ENCODE data around the gene SBF2. TPM values are rescaled to one million over a fixed set of nuclear protein-coding genes. Genes with fewer than 3 reads are reported as not detected.
"Not testable (repeated sequence)": the region's sequence is repeated elsewhere in the genome, so short reads cannot be mapped to it uniquely, and the experiment has no call there.

The SBF2 gene
- total RNA-seq, 1 donor from 2014 or later: 39.5 TPM

DNA sequence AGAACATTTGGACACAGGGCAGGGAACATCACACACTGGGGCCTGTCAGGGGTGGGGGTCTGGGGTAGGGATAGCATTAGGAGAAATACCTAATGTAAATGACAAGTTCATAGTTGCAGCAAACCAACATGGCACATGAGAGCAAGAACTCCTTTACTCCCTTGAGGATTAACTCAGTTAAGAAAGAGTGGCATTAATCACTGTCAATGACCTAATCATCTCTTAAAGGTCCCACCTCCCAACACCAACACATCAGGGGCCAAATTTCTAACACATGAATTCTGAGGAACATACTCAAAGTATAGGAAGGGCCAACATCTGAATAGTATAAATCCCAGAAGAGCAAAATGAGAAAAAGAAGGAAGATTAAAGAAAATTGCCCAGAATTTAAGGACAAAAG is 357.3 kb downstream of the SBF2 start:
- Mint-ChIP-seq H3K4me1 (ENCODE audit: unreplicated experiment) (no peaks in the 10 kb centered on the region), H3K27ac (no peak overlapping the region), H3K27me3 (no peaks in the 10 kb centered on the region), H3K4me3 (no peak overlapping the region), H3K9me3 (peaks cover 5% of the 10 kb centered on the region), H3K36me3 (peaks cover 4% of the 10 kb centered on the region)
- TF ChIP-seq, protein P1, sequence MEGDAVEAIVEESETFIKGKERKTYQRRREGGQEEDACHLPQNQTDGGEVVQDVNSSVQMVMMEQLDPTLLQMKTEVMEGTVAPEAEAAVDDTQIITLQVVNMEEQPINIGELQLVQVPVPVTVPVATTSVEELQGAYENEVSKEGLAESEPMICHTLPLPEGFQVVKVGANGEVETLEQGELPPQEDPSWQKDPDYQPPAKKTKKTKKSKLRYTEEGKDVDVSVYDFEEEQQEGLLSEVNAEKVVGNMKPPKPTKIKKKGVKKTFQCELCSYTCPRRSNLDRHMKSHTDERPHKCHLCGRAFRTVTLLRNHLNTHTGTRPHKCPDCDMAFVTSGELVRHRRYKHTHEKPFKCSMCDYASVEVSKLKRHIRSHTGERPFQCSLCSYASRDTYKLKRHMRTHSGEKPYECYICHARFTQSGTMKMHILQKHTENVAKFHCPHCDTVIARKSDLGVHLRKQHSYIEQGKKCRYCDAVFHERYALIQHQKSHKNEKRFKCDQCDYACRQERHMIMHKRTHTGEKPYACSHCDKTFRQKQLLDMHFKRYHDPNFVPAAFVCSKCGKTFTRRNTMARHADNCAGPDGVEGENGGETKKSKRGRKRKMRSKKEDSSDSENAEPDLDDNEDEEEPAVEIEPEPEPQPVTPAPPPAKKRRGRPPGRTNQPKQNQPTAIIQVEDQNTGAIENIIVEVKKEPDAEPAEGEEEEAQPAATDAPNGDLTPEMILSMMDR (conservative IDR thresholded peaks at IDR 0.05): no peak
- DNase-seq (ENCODE audit: extremely low spot score, unreplicated experiment): no peak

DNA sequence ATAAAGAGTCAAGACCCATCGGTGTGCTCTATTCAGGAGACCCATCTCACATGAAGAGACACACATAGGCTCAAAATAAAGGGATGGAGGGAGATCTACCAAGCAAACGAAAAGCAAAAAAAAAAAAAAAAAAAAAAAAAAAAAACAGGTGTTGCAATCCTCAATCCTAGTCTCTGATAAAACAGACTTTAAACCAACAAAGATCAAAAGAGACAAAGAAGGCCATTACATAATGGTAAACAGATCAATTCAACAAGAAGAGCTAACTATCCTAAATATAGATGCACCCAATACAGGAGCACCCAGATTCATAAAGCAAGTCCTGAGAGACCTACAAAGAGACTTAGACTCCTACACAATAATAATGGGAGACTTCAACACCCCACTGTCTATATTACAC is 361.2 kb downstream of the SBF2 start:
- not testable (repeated sequence) for H3K27ac Mint-ChIP-seq; H3K4me3 Mint-ChIP-seq; H3K36me3 Mint-ChIP-seq; H3K9me3 Mint-ChIP-seq; DNase-seq (ENCODE audit: extremely low spot score, unreplicated experiment); H3K27me3 Mint-ChIP-seq; H3K4me1 Mint-ChIP-seq (ENCODE audit: unreplicated experiment)

DNA sequence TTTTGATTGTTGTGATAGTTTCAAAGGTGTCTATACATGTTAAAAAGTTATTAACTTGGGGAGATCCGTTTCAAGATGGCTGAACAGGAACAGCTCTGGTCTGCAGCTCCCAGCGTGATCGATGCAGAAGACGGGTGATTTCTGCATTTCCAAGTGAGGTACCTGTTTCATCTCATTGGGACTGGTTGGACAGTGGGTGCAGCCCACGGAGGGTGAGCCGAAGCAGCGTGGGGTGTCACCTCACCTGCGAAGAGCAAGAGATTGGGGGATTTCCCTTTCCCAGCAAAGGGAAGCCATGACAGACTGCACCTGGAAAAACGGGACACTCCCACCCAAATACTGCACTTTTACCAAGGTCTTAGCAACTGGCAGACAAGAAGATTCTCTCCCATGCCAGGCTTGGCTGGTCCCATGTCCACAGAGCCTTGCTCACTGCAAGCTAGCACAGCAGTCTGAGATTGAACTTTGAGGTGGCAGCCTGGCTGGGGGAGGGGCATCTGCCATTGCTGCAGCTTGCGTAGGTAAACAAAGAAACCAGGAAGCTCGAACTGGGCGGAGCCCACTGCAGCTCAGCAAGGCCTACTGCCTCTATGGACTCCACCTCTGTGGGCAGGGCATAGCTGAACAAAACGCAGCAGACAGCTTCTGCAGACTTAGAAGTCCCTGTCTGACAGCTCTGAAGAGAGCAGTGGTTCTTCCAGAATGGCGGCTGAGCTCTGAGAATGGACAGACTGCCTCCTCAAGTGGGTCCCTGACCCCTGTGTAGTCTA is 363.3 kb downstream of the SBF2 start:
- not testable (repeated sequence) for H3K4me1 Mint-ChIP-seq (ENCODE audit: unreplicated experiment); H3K9me3 Mint-ChIP-seq; H3K36me3 Mint-ChIP-seq; H3K4me3 Mint-ChIP-seq; DNase-seq (ENCODE audit: extremely low spot score, unreplicated experiment); H3K27ac Mint-ChIP-seq; H3K27me3 Mint-ChIP-seq

DNA sequence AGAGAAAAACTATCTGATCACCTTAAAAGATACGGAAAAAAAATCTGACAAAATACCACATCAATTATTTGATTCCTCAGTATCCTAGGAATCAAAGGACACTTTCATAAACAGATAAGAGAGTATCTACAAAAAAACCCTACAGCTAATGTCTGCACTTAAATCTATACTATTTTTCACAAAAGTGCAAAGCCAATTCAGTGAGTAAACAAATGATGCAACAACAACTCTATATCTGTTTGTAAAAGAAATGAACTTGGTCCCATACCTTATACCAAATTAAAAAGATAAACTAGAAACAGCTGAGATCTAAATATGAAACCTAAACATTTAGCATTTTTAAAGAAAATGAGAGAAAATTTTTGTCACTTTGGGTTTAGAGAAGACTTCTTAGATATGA is 366.3 kb downstream of the SBF2 start:
- Mint-ChIP-seq H3K27ac (no peak overlapping the region), H3K4me3 (no peak overlapping the region), H3K36me3 (peaks cover 6% of the 10 kb centered on the region), H3K4me1 (ENCODE audit: unreplicated experiment) (peaks cover 7% of the 10 kb centered on the region), H3K27me3 (no peaks in the 10 kb centered on the region), H3K9me3 (no peaks in the 10 kb centered on the region)
- TF ChIP-seq, protein P1 (conservative IDR thresholded peaks at IDR 0.05): no peak
- no peak for DNase-seq (ENCODE audit: extremely low spot score, unreplicated experiment)

DNA sequence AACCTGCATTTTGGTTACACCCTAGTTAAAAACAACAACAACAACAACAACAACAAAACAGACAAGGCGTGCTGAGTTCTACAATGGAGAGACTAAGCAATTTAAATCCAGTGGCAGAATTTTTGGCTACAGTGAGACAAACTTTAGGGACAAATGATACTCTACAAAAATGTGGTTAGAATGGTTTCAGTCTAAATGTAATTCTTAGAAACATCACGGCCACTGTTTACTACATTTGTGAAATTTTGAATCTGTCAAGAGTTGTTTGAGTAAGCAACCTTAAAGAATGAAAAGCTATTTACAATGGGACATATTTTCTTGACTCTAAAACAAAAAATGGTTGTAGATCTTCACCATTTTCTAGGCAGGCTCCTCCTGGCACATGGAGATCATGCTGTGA is 370.7 kb downstream of the SBF2 start:
- Mint-ChIP-seq H3K27me3 (no peaks in the 10 kb centered on the region), H3K4me3 (no peak overlapping the region), H3K36me3 (no peaks in the 10 kb centered on the region), H3K9me3 (no peaks in the 10 kb centered on the region), H3K4me1 (ENCODE audit: unreplicated experiment) (peaks cover 9% of the 10 kb centered on the region), H3K27ac (no peak overlapping the region)
- no peak for DNase-seq (ENCODE audit: extremely low spot score, unreplicated experiment)
- TF ChIP-seq, protein P1 (conservative IDR thresholded peaks at IDR 0.05): no peak

DNA sequence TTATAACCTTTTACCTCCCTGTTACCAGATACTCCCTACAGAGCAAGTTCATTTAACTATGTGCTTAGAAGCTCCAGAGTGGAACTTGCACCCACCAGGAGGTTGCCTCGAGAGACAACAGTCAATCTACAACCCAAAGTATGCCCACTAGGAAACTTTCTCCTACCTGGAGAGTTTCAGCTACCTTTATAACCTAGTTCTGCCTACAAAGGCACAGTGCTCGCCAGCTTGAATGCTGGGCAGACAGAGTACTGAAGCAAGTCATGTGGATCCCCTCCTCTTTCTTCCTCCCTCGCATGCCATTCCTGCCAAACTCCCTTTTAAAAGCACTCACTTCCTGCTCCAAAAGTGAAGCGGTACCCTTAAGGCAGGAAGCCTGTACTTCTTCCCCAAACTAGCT is 371.2 kb downstream of the SBF2 start:
- Mint-ChIP-seq H3K4me1 (ENCODE audit: unreplicated experiment) (peaks cover 9% of the 10 kb centered on the region), H3K27ac (no peak overlapping the region), H3K36me3 (peaks cover 2% of the 10 kb centered on the region), H3K27me3 (no peaks in the 10 kb centered on the region), H3K9me3 (no peaks in the 10 kb centered on the region), H3K4me3 (no peak overlapping the region)
- DNase-seq (ENCODE audit: extremely low spot score, unreplicated experiment): no peak
- TF ChIP-seq, protein P1 (conservative IDR thresholded peaks at IDR 0.05): no peak
